Transverse colon (tissue), 3 donors: ENCODE data around the gene SHKBP1.

ENCODE experiments used
- POLR2A ChIP-seq: fragments of 450-650 bp; IDR thresholded peaks from one replicate; pipeline ENCODE4 v1.6.1; 2016; ENCODE audit warnings: antibody characterized with exemption, mild to moderate bottlenecking, moderate library complexity
- TF ChIP-seq, protein P1 (sequence below), 5 experiments: fragments of 200-600 bp in 3 of 5; fragments of 450-650 bp in 2 of 5; sonication (generic) in 3 of 5; IDR thresholded peaks; 1 replicate in 2 of 5; 2 replicates in 3 of 5; pipeline ENCODE4 v1.5.1; 2016 to 2017; ENCODE audit warnings: antibody characterized with exemption in 5 of 5, inconsistent platforms in 3 of 5, mild to moderate bottlenecking in 2 of 5, moderate library complexity in 1 of 5

DNA sequence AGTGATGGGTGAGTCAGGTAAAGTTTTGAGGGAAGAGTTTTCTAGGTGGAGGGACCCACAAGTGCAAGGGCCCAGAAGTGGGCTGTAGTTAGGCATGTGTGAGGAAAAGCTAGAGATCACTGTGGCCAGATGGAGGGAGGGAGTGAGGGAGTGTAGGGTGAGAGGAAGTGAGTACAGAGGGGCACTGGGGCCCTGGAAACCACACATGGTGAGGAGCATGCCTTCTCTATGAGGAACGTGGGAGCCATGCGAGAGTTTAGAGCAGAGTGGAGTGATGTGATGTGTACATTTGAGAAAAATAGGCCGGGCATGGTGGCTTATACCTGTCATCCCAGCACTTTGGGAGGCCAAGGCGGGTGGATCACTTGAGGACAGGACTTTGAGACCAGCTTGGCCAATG is 14.7 kb upstream of the SHKBP1 start:
- no peak for TF ChIP-seq POLR2A
- TF ChIP-seq, protein P1, sequence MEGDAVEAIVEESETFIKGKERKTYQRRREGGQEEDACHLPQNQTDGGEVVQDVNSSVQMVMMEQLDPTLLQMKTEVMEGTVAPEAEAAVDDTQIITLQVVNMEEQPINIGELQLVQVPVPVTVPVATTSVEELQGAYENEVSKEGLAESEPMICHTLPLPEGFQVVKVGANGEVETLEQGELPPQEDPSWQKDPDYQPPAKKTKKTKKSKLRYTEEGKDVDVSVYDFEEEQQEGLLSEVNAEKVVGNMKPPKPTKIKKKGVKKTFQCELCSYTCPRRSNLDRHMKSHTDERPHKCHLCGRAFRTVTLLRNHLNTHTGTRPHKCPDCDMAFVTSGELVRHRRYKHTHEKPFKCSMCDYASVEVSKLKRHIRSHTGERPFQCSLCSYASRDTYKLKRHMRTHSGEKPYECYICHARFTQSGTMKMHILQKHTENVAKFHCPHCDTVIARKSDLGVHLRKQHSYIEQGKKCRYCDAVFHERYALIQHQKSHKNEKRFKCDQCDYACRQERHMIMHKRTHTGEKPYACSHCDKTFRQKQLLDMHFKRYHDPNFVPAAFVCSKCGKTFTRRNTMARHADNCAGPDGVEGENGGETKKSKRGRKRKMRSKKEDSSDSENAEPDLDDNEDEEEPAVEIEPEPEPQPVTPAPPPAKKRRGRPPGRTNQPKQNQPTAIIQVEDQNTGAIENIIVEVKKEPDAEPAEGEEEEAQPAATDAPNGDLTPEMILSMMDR (IDR thresholded peaks at IDR 0.05) = no peak
